B cell (primary cell): ENCODE measurements around the gene KLHDC7B. TPM values are rescaled to one million over a fixed set of nuclear protein-coding genes. Genes with fewer than 3 reads are reported as not detected.
A peak's percentile ranks its signal among the peaks of the same experiment; 100 is the strongest.

Experiments
- ATAC-seq: fragments of 200-7000 bp; cut with Tn5 transposase; one replicate; pipeline ENCODE4 v1.10.0; 2021; ENCODE audit warnings: low read depth, mild to moderate bottlenecking, moderate number of reproducible peaks, moderate library complexity
- CTCF ChIA-PET: fragments of 350-600 bp; sonication (Branson Sonifier 250); formaldehyde crosslinking; loops from one replicate; lab custom pipeline; 2021; ENCODE audit warnings: antibody characterized with exemption, inconsistent platforms; lab: Charles Lee
- POLR2A ChIA-PET: fragments of 350-600 bp; sonication (Branson Sonifier 250); formaldehyde crosslinking; loops from one replicate; lab custom pipeline; 2021; ENCODE audit warnings: antibody characterized with exemption; lab: Charles Lee
- DNase-seq: peaks from one replicate; pipeline ENCODE4 v3.0.0; 2013
- H2AFZ ChIP-seq: 2 replicates; pipeline ENCODE4 v1.6.1; 2012; ENCODE audit warnings: mild to moderate bottlenecking, low read depth, low read length; ENCODE audit not compliant: insufficient read depth, poor library complexity, severe bottlenecking
- H3K27ac ChIP-seq, 2 donors: 1 replicate in 1 of 2; 2 replicates in 1 of 2; pipeline ENCODE4 v1.5.1; 2012 to 2013; ENCODE audit warnings: low read length in 2 of 2, mild to moderate bottlenecking in 2 of 2, moderate library complexity in 1 of 2
- H3K27me3 ChIP-seq, 4 experiments: fragments of 200-600 bp in 1 of 4; sonication (generic) in 1 of 4; replicated peaks in 1 of 4; 1 replicate in 2 of 4; 2 replicates in 2 of 4; pipeline versions ENCODE4 v1.6.1 to v1.7.0; 2013 to 2016; ENCODE audit warnings: low read length in 3 of 4, mild to moderate bottlenecking in 2 of 4, mixed read lengths in 1 of 4, moderate library complexity in 1 of 4; ENCODE audit not compliant: insufficient read depth in 4 of 4, control insufficient read depth in 3 of 4; ENCODE audit errors: control extremely low read depth in 1 of 4
- H3K36me3 ChIP-seq, 2 experiments: replicated peaks in 1 of 2; 1 replicate in 1 of 2; 2 replicates in 1 of 2; pipeline versions ENCODE4 v1.6.1 to v1.7.1; 2013; ENCODE audit warnings: low read length in 1 of 2; ENCODE audit not compliant: insufficient read depth in 2 of 2, control insufficient read depth in 1 of 2; ENCODE audit errors: control extremely low read depth in 1 of 2, extremely low read depth in 1 of 2
- H3K4me1 ChIP-seq, 2 donors: fragments of 200-600 bp in 1 of 2; sonication (generic) in 1 of 2; 1 replicate in 1 of 2; 2 replicates in 1 of 2; pipeline versions ENCODE4 v1.5.1 to v1.6.1; 2013 to 2017; ENCODE audit warnings: low read length in 2 of 2; ENCODE audit not compliant: control insufficient read depth in 2 of 2, insufficient read depth in 2 of 2
- H3K4me2 ChIP-seq: replicated peaks from 2 replicates; pipeline ENCODE3; 2012; ENCODE audit warnings: mild to moderate bottlenecking, low read depth, low read length; ENCODE audit not compliant: poor library complexity, severe bottlenecking
- H3K4me3 ChIP-seq, 5 experiments: fragments of 200-600 bp in 1 of 5; sonication (generic) in 1 of 5; 1 replicate in 3 of 5; 2 replicates in 2 of 5; pipeline versions ENCODE4 v1.5.1 to v1.7.0; 2011 to 2016; ENCODE audit warnings: low read length in 4 of 5, mild to moderate bottlenecking in 4 of 5, low read depth in 2 of 5, control low read depth in 1 of 5, moderate library complexity in 1 of 5; ENCODE audit not compliant: insufficient read depth in 1 of 5; ENCODE audit errors: control extremely low read depth in 1 of 5, extremely low read depth in 1 of 5
- H3K79me2 ChIP-seq: fragments of 200-600 bp; sonication (generic); one replicate; pipeline ENCODE4 v1.6.0; 2016; ENCODE audit warnings: low read length; ENCODE audit not compliant: control insufficient read depth, insufficient read depth
- H3K9ac ChIP-seq: fragments of 200-600 bp; sonication (generic); 2 replicates; pipeline ENCODE4 v1.6.1; 2017; ENCODE audit warnings: mild to moderate bottlenecking, low read length, moderate library complexity
- H3K9me3 ChIP-seq, 3 donors: one replicate each; pipeline versions ENCODE4 v1.6.1 to v1.7.1; 2013; ENCODE audit warnings: low read length in 2 of 3; ENCODE audit not compliant: control insufficient read depth in 2 of 3, insufficient read depth in 1 of 3; ENCODE audit errors: control extremely low read depth in 1 of 3
- H4K20me1 ChIP-seq: 2 replicates; pipeline ENCODE4 v1.6.0; 2012; ENCODE audit warnings: mild to moderate bottlenecking, low read length; ENCODE audit not compliant: insufficient read depth, control insufficient read depth, poor library complexity, severe bottlenecking
- H3K27ac Mint-ChIP-seq: one replicate; pipeline ENCODE4 v1.8.0; 2021; ENCODE audit warnings: mixed read lengths
- H3K27me3 Mint-ChIP-seq: one replicate; pipeline ENCODE4 v1.8.0; 2021; ENCODE audit warnings: mixed read lengths
- H3K4me1 Mint-ChIP-seq: one replicate; pipeline ENCODE4 v1.8.0; 2021; ENCODE audit warnings: mixed read lengths
- H3K4me3 Mint-ChIP-seq: one replicate; pipeline ENCODE4 v1.8.0; 2021; ENCODE audit warnings: mixed read lengths
- H3K9me3 Mint-ChIP-seq: one replicate; pipeline ENCODE4 v1.8.0; 2022; ENCODE audit warnings: mixed read lengths; ENCODE audit not compliant: insufficient read depth
- EZH2 ChIP-seq: IDR thresholded peaks from 2 replicates; pipeline ENCODE4 v1.6.1; 2012; ENCODE audit warnings: borderline replicate concordance, low read depth, mild to moderate bottlenecking, moderate library complexity, low read length; ENCODE audit not compliant: insufficient read depth, poor library complexity, severe bottlenecking
- WGBS: methylation state at CpG from one replicate; pipeline ENCODE4 v1.1.5; 2013; ENCODE audit warnings: missing lambda C conversion rate; ENCODE audit not compliant: insufficient coverage; 5-methylcytosine and 5-hydroxymethylcytosine counted together
- intact Hi-C: fragments of 100-400 bp; cut with micrococcal nuclease; formaldehyde crosslinking; loops from one replicate; pipeline ENCODE4 v1.10.0; 2022
- polyA plus RNA-seq: library from polyadenylated mRNA; depleted of rRNA; stranded (reverse); fragments of >200 nt; gene quantifications from 2 replicates; pipeline ENCODE4 v1.2.3, GENCODE V29; 2012
- total RNA-seq, 2 donors: library from RNA; stranded (reverse); fragments of 120-200 nt in 1 of 2; gene quantifications; 1 replicate in 1 of 2; 2 replicates in 1 of 2; pipeline versions ENCODE4 v1.2.3 to v1.2.4, GENCODE V29; 2013 to 2022
- TF ChIP-seq, protein P1 (sequence below): fragments of 200-600 bp; IDR thresholded peaks from one replicate; pipeline ENCODE4 v1.8.0; 2022; ENCODE audit warnings: antibody characterized with exemption, mild to moderate bottlenecking

Gene KLHDC7B
- total and polyA plus RNA-seq, 2 donors (not counting 1 experiment from before 2014, with no cell fraction given), result 1.8 to 6.2 TPM

DNA sequence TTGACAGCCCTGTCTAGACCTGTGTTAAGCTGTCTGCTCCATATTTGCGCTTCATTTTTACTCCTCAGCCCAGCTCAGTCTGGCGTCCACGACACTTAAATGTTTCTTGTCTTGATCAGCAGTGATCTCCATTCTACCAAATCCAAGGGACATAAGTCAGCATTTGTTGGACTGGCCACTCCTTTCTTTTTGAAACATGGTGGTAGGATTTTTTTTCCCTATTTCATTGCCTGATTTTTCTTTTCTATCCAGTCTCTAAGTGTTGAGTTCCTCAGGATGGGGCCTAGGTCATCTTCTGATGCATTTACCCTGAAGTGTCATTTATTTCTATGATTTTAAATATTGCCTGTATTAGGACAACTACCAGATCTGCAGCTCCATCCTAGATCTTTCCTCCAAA is 36.8 kb upstream of the KLHDC7B start:
- Histone ChIP-seq H3K9ac (peak overlapping the region; percentile 86), H2AFZ (peak overlapping the region; percentile 81), H3K27ac (peak overlapping the region; percentile 88 to 92), H3K36me3 (peaks cover 0 to 23% of the 10 kb centered on the region in 2 experiments), H3K4me2 (peak overlapping the region; percentile 92), H4K20me1 (peaks cover 48% of the 10 kb centered on the region), H3K4me3 (peak overlapping the region; percentile 65 to 88 (median 78)), H3K79me2 (peaks cover 68% of the 10 kb centered on the region), H3K27me3 (no peaks in the 10 kb centered on the region), H3K4me1 (peaks cover 19 to 29% of the 10 kb centered on the region in 2 donors), H3K9me3 (no peaks in the 10 kb centered on the region)
- 11% methylated on average over 1 of the region's 3 CpGs for WGBS
- DNase-seq, result no peak
- ChIA-PET CTCF (interaction anchor here (0.7 to 5.8 kb wide), 7 partner anchors 10 to 547 kb away, joined by 3 to 71 read pairs (median 3); partner anchors contain the start of genes RABL2B and SCO2), POLR2A (interaction anchor here (0.6 to 1.9 kb wide), 6 partner anchors 16 to 91 kb away, joined by 3 to 35 read pairs (median 8); partner anchors contain the start of genes CHKB, SCO2 and TYMP)
- no peak for ATAC-seq
- Mint-ChIP-seq H3K9me3 (no peaks in the 10 kb centered on the region), H3K27ac (peak overlapping the region; percentile 98), H3K4me1 (peaks cover 28% of the 10 kb centered on the region), H3K27me3 (no peaks in the 10 kb centered on the region), H3K4me3 (peak overlapping the region; percentile 90)
- TF ChIP-seq, protein P1, sequence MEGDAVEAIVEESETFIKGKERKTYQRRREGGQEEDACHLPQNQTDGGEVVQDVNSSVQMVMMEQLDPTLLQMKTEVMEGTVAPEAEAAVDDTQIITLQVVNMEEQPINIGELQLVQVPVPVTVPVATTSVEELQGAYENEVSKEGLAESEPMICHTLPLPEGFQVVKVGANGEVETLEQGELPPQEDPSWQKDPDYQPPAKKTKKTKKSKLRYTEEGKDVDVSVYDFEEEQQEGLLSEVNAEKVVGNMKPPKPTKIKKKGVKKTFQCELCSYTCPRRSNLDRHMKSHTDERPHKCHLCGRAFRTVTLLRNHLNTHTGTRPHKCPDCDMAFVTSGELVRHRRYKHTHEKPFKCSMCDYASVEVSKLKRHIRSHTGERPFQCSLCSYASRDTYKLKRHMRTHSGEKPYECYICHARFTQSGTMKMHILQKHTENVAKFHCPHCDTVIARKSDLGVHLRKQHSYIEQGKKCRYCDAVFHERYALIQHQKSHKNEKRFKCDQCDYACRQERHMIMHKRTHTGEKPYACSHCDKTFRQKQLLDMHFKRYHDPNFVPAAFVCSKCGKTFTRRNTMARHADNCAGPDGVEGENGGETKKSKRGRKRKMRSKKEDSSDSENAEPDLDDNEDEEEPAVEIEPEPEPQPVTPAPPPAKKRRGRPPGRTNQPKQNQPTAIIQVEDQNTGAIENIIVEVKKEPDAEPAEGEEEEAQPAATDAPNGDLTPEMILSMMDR, result no peak
- no peak for TF ChIP-seq EZH2
- intact Hi-C loops, result loop anchor here (1.0 to 5.0 kb wide), 6 partner anchors 16 to 167 kb away; partner anchors contain the start of genes CHKB, KLHDC7B, PPP6R2 and SCO2

DNA sequence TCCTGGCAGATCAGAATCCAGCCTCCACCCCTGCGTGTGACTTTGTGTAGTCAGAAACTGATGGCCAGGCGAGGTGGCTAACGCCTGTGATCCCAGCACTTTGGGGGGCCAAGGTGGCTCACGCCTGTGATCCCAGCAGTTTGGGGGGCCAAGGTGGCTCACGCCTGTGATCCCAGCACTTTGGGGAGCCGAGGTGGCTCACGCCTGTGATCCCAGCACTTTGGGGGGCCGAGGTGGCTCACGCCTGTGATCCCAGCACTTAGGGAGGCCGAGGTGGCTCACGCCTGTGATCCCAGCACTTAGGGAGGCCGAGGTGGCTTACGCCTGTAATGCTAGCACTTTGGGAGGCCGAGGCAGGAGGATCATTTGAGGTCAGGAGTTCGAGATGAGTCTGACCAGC is 32.5 kb upstream of the KLHDC7B start:
- H3K27ac ChIP-seq, result no peak overlapping the region
- TF ChIP-seq EZH2, result no peak
- TF ChIP-seq, protein P1, result no peak
- no peaks in the 10 kb centered on the region for H3K27me3 ChIP-seq
- H3K4me2 ChIP-seq, result no peak overlapping the region
- ChIA-PET POLR2A (no interaction called here), CTCF (interaction anchor here (1.6 kb wide), 1 partner anchor 12 kb away, joined by 11 read pairs; the partner anchor contains the start of gene SCO2)
- ATAC-seq, result no peak
- peaks cover 53% of the 10 kb centered on the region for H4K20me1 ChIP-seq
- peaks cover 16% of the 10 kb centered on the region for H3K4me1 Mint-ChIP-seq
- no peak overlapping the region for H3K4me3 ChIP-seq
- no peaks in the 10 kb centered on the region for H3K27me3 Mint-ChIP-seq
- H3K27ac Mint-ChIP-seq, result no peak overlapping the region
- no peak overlapping the region for H2AFZ ChIP-seq
- WGBS, result 98% methylated on average over 15 of the region's 15 CpGs
- H3K4me3 Mint-ChIP-seq, result no peak overlapping the region
- H3K9me3 ChIP-seq, result no peaks in the 10 kb centered on the region
- H3K36me3 ChIP-seq, result peaks cover 0 to 25% of the 10 kb centered on the region in 2 experiments
- H3K4me1 ChIP-seq, result peaks cover 9 to 11% of the 10 kb centered on the region in 2 donors
- intact Hi-C loops, result no loop called here
- DNase-seq, result no peak
- no peak overlapping the region for H3K9ac ChIP-seq
- H3K9me3 Mint-ChIP-seq, result no peaks in the 10 kb centered on the region
- peaks cover 85% of the 10 kb centered on the region for H3K79me2 ChIP-seq
